Amygdala (tissue), 56 donors: ENCODE data around the gene FKBP2.

Experiments
- DNase-seq, 56 donors: peaks; one replicate each; lab custom pipeline; 2025; lab: John Stamatoyannopoulos, UW

The FKBP2 gene

GRCh38 chr11:64278576-64279190 is 37.8 kb downstream of the FKBP2 start:
- no peak for DNase-seq

GRCh38 chr11:64281957-64282770 is 41.3 kb downstream of the FKBP2 start:
- DNase-seq, result no peak

- DNase-seq, result no peak
Measured at GRCh38 chr11:64283092-64283491, 42.2 kb downstream of the FKBP2 start.

GRCh38 chr11:64284048-64284961 is 43.4 kb downstream of the FKBP2 start, which contains the start of gene BAD:
Gene BAD, minus strand, starts transcription at chr11:64284665. Its CDS starts 297 bp downstream, at chr11:64284368.
- peak; percentile 54 to 99 (median 94) for DNase-seq

GRCh38 chr11:64284962-64285884 is 44.3 kb downstream of the FKBP2 start, which contains the start of gene GPR137:
Gene GPR137, plus strand, starts transcription at chr11:64285848. Its CDS starts 677 bp downstream, at chr11:64286525.
- peak in 55 of 56 donors; percentile 35 to 98 (median 86) for DNase-seq

- no peak for DNase-seq
Measured at GRCh38 chr11:64285885-64286800, 45.2 kb downstream of the FKBP2 start.

- no peak for DNase-seq
Measured at GRCh38 chr11:64286801-64287159, 45.9 kb downstream of the FKBP2 start.

- no peak for DNase-seq
Measured at GRCh38 chr11:64287676-64288352, 46.9 kb downstream of the FKBP2 start.

GRCh38 chr11:64288353-64288750 is 47.5 kb downstream of the FKBP2 start:
- DNase-seq, result no peak

GRCh38 chr11:64289002-64289564 is 48.2 kb downstream of the FKBP2 start:
- DNase-seq, result no peak

- no peak for DNase-seq
Measured at GRCh38 chr11:64290352-64291261, 49.7 kb downstream of the FKBP2 start.

GRCh38 chr11:64291262-64291751 is 50.4 kb downstream of the FKBP2 start, which contains the start of gene KCNK4:
Gene KCNK4, plus strand, starts transcription at chr11:64291302. Its CDS starts 1,717 bp downstream, at chr11:64293019.
- DNase-seq, result peak in 1 of 56 donors; percentile 23

GRCh38 chr11:64291752-64292459 is 51.0 kb downstream of the FKBP2 start:
- DNase-seq, result peak in 3 of 56 donors; percentile 32 to 48 (median 39)

- DNase-seq, result peak in 1 of 56 donors; percentile 11
Measured at GRCh38 chr11:64292460-64293254, 51.8 kb downstream of the FKBP2 start.
